Astrocyte of the cerebellum (primary cell): ENCODE results near the gene BRCA2.

ENCODE experiments used
- DNase-seq: peaks from one replicate; pipeline ENCODE4 v3.0.0-alpha.2; 2011; ENCODE audit warnings: low read depth
- H3K4me3 ChIP-seq: 2 replicates; pipeline ENCODE4 v1.5.1; 2011; ENCODE audit warnings: mild to moderate bottlenecking, low read depth, low read length, moderate library complexity
- in situ Hi-C: cut with HindIII; loops from 2 replicates; pipeline ENCODE4 v1.10.0; 2017; ENCODE audit warnings: low sequenced_read_pairs
- TF ChIP-seq, protein P1 (sequence below): IDR thresholded peaks from 2 replicates; pipeline ENCODE4 v1.5.1; 2012; ENCODE audit warnings: low read length, low read depth, moderate library complexity, mild to moderate bottlenecking; ENCODE audit errors: missing control alignments

Gene BRCA2

GRCh38 chr13:32378012-32378411 lies 62.7 kb downstream of the BRCA2 start:
- TF ChIP-seq, protein P1, sequence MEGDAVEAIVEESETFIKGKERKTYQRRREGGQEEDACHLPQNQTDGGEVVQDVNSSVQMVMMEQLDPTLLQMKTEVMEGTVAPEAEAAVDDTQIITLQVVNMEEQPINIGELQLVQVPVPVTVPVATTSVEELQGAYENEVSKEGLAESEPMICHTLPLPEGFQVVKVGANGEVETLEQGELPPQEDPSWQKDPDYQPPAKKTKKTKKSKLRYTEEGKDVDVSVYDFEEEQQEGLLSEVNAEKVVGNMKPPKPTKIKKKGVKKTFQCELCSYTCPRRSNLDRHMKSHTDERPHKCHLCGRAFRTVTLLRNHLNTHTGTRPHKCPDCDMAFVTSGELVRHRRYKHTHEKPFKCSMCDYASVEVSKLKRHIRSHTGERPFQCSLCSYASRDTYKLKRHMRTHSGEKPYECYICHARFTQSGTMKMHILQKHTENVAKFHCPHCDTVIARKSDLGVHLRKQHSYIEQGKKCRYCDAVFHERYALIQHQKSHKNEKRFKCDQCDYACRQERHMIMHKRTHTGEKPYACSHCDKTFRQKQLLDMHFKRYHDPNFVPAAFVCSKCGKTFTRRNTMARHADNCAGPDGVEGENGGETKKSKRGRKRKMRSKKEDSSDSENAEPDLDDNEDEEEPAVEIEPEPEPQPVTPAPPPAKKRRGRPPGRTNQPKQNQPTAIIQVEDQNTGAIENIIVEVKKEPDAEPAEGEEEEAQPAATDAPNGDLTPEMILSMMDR = no peak
- DNase-seq = no peak
- in situ Hi-C loops = no loop called here
- no peak overlapping the region for H3K4me3 ChIP-seq

DNA sequence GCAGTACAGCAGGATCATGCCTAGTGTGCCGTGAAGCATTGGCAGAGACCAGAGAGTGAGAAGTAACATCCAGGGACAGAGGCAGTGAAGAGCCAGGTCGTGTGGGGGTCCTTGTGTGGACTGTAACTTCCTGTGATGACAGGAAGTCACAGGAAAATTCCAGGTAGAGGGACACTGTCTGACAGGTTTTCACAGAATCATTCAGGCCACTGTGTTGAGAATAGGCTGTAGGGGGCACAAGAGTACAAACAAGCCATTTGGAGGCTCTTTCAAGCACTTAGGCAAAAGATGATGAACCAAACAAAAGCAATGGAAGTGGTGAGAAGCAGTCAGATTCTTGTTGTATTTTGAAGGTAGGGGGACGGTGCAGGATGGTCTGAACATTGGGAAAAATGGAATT lies 66.2 kb downstream of the BRCA2 start:
- in situ Hi-C loops = no loop called here
- peak; percentile 11 for DNase-seq
- no peak overlapping the region for H3K4me3 ChIP-seq
- TF ChIP-seq, protein P1 = peak; percentile 66

GRCh38 chr13:32383836-32384618 lies 68.7 kb downstream of the BRCA2 start:
- TF ChIP-seq, protein P1 = no peak
- no peak for DNase-seq
- in situ Hi-C loops = no loop called here
- no peak overlapping the region for H3K4me3 ChIP-seq

GRCh38 chr13:32384702-32385101 lies 69.4 kb downstream of the BRCA2 start:
- in situ Hi-C loops = no loop called here
- TF ChIP-seq, protein P1 = no peak
- DNase-seq = no peak
- no peak overlapping the region for H3K4me3 ChIP-seq

- no peak for DNase-seq
- no peak overlapping the region for H3K4me3 ChIP-seq
- TF ChIP-seq, protein P1 = no peak
- in situ Hi-C loops = no loop called here
Measured at GRCh38 chr13:32385410-32385809, 70.1 kb downstream of the BRCA2 start.

DNA sequence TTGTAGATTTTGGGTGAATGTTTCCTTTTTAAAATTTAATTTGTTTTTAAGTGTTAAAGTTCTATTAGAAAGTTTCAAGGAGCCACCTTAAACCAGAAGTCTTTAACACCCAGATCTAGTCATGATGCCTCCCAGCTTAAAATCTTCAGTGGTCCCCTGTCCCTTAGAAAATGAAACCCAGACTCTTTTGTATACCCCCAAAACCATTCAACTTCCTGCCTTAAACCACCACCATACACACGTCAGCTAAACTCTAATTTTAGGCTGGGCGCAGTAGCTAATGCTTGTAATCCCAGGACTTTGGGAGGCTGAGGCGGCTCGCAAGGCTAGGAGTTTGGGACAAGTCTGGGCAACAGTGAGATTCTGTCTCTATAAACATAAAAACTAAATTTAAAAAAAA lies 74.7 kb downstream of the BRCA2 start:
- no peak for DNase-seq
- no peak overlapping the region for H3K4me3 ChIP-seq
- in situ Hi-C loops = no loop called here
- TF ChIP-seq, protein P1 = no peak

DNA sequence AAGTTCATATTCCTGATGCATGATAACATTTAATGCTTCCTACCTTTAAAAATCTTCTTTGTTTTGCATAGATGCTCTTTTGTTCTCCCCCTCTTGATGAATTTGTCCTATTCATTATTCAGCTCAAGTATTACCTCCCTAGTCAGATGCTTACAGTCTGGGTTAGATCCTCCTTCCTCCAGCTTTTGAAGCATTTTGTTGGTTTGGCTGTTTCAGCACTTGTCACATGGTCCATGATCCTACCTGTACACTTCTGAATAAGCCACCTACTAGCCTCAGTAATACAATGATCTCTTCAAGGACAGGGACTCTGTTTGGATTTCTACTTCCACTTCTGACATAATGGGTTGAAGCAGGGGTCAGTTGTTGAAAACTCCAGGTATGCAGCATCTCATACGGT lies 75.2 kb downstream of the BRCA2 start:
- in situ Hi-C loops = no loop called here
- DNase-seq = no peak
- TF ChIP-seq, protein P1 = no peak
- no peak overlapping the region for H3K4me3 ChIP-seq
